ENCODE measurements around the gene OSER1.

- TF ChIP-seq CTCF (conservative IDR thresholded peaks at IDR 0.05; ENCODE audit: low read depth, low read length) (no peak), EZH2 (IDR thresholded peaks at IDR 0.05; ENCODE audit: borderline replicate concordance, low read depth, low read length, poor library complexity, severe bottlenecking) (no peak)
These were observed 53.5 kb downstream of the OSER1 start for GRCh38 chr20:44157061-44157460.

Measured in A673 (cell line).